Ecto neural progenitor cell (in vitro differentiated cells): ENCODE measurements around the gene VPS16.
"Not testable (repeated sequence)": the region's sequence is repeated elsewhere in the genome, so short reads cannot be mapped to it uniquely, and the experiment has no call there.

ENCODE experiments used
- DNase-seq: peaks from one replicate; pipeline ENCODE4 v3.0.0-alpha.2; 2018; ENCODE audit warnings: low spot score

VPS16 gene

GRCh38 chr20:2807019-2807418 is 33.5 kb upstream of the VPS16 start:
- DNase-seq: no peak

DNA sequence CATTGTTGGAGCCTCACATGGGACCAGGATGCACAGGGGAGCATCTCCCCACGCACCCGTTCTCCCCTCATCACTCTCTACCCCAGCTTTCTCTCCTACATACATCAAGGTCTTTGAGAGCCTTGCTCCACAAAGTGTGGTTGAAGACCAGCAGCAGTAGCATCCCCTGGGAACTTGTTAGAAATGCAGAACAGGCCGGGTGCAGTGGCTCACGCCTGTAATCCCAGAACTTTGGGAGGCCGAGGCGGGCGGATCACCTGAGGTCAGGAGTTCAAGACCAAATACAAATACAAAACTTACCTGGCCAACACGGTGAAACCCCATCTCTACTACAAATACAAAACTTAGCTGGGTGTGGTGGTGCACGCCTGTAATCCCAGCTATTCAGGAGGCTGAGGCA is 32.6 kb upstream of the VPS16 start:
- DNase-seq: not testable (repeated sequence)

- DNase-seq: no peak
These were observed 30.9 kb upstream of the VPS16 start for GRCh38 chr20:2809690-2810089.

DNA sequence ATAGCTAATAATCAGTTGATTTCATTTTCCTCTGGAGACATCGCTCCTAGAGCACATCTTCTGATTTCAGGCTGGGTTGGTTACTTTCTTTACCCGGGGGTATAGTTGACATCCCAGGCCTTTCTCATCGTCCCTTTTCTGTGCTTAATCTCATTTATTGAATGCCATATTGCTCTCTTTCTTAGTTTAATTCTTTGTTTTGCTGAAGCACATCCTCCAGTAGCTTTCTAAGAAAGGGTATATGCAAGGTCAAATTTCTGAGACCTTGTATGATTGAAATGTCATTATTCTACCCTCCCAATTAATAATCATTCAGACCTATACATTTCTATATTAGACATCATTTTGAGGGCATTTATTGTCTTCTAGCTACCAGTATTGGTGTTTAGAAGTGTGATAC is 28.4 kb upstream of the VPS16 start:
- no peak for DNase-seq

DNA sequence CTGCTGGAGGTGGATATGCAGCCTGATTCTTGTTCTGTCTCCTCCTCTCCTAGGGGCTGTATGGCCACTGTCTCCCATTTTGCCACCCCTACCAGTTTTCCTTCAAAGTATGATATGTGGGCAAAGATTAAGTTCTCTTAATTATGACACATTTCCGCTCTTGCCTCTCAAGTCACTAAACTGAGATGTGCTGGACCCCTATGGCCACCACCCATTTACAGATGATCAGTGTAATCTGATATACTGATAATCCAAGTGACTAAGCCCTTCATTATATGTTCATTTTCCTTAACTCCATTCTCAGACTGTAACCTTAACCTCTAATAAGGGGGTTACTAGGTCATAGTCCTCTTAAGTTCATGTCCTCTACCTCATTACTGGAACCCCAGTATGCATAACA is 26.5 kb upstream of the VPS16 start:
- DNase-seq: no peak

GRCh38 chr20:2814587-2815051 is 25.9 kb upstream of the VPS16 start, which contains the start of gene C20orf141:
Gene C20orf141, plus strand, starts transcription at chr20:2814987. Its CDS starts 198 bp downstream, at chr20:2815185.
- DNase-seq: no peak

- no peak for DNase-seq
These were observed 25.2 kb upstream of the VPS16 start for GRCh38 chr20:2815242-2815900.

- DNase-seq: no peak
These were observed 24.4 kb upstream of the VPS16 start, which contains the start of gene TMEM239 for GRCh38 chr20:2816030-2816582. Gene TMEM239, plus strand, starts transcription at chr20:2816364. Its CDS starts 191 bp downstream, at chr20:2816555.

GRCh38 chr20:2816583-2817340 is 23.8 kb upstream of the VPS16 start:
- no peak for DNase-seq

- no peak for DNase-seq
These were observed 23.2 kb upstream of the VPS16 start for GRCh38 chr20:2817341-2817726.

DNA sequence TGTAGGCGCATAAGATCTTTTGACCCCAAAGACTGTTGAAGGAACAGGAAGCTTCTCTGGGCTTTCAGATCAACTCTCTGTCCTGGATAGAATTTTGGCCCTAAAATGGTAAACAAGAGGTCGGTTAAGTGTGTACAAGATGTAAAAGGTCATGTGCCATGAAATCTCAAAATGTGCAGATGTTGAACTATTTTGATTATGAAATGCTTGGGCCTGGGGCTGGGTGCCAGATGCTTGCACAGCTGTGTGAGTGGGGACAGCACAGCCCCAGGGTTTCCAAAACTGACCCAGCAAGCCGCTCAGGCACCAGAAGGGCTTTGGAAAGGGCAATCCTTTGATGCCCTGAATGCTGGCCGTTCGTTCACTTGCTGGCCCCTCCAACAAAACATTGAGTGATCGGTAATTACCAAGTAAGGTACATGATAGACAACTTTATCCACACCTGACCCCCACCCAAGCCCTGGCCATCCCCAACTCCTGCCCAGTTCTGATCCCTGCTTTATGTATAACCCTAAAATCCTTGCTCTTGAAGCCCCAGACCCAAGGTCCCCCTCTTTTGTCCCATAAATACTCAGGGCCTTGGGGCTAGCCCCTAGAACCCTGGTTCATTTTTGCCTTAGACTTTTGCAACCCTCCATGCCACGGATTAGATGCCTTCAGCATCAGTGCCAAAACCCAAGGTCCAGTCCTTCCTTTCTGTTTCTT is 22.5 kb upstream of the VPS16 start:
- no peak for DNase-seq

GRCh38 chr20:2820084-2820895 is 20.3 kb upstream of the VPS16 start:
- DNase-seq: no peak

- no peak for DNase-seq
These were observed 19.4 kb upstream of the VPS16 start for GRCh38 chr20:2820896-2821869.

DNA sequence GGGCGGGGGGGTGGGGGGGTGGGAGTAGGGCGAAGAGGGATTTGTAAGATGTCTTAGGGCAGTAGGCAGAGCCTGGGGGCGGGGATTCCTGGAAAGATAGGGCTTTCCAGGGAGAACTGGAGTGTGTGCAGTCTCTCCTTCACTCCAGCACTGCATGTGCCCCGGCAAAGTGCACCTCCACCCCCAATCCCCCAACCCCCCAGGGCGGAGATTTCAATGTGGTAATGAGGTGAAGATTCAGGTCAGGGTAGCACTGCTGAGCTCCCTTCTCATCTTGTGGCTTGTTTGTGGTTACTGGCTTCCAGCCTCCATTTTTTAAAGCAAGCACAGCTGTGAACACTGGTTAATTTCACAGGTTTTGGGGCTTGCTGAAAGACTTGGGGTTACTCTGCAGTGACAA is 18.5 kb upstream of the VPS16 start:
- DNase-seq: no peak

GRCh38 chr20:2825761-2826160 is 14.8 kb upstream of the VPS16 start:
- no peak for DNase-seq

DNA sequence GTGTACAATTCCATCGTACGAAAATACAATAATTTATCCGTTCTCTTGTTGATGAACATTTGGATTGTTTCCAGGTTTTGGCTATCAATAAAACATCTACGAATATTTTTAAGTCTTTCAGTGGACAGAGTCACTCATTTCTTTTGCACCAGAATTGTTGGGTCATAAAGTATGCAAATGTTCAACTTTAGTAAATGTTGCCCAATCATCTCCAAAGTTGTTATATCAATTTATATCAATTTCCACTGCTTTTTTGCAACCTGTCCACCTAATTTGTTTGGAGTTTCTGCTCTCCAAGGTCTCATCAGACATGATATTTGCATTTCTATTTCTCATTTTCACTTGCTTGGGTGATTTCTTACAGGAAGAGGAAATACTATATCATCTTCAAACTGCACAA is 13.9 kb upstream of the VPS16 start:
- DNase-seq: no peak

GRCh38 chr20:2829376-2829775 is 11.2 kb upstream of the VPS16 start:
- no peak for DNase-seq

DNA sequence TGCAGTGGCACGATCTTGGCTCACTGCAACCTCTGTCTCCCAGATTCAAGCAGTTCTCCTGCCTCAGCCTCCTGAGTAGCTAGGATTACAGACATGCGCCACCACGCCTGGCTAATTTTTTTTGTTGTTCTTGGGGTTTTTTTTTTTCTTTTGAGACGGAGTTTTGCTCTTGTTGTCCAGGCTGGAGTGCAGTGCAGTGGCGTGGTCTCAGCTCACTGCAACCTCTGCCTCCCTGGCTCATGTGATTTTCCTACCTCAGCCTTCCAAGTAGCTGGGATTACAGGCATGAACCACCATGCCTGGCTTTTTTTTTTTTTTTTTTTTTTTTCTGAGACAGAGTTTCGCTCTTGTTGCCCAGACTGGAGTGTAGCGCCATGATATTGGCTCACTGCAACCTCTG is 9.3 kb upstream of the VPS16 start:
- not testable (repeated sequence) for DNase-seq

- DNase-seq: no peak
These were observed 6.8 kb upstream of the VPS16 start for GRCh38 chr20:2833761-2834160.

DNA sequence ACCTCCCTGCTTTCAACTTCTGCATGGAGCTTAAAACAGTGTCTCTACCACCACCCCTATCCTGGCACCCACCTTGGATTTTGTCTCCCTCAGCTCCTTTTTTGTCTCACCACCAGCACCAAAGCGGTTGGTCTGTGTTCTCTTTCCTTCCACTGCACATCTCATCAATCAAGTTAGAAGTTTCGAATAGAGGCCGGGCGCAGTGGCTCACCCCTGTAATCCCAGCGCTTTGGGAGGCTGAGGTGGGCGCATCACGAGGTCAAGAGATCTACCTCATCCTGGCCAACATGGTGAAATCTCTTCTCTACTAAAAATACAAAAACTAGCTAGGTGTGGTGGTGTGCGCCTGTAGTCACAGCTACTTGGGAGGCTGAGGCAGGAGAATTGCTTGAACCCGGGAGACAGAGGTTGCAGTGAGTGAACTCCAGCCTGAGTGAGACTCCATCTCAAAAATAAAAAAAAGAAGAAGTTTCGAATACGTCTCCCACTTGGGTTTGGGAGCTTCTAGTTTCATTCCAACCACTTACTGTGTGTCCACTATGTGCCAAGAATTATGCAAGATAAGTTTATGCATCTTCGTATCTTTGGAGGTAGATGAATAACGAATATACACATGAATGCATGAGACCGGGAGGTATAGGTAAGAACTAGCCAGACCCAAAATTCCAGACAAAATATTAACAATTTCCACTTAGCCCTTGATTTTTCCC is 6.0 kb upstream of the VPS16 start:
- DNase-seq: no peak
